ENCODE data around the gene ADGRA1.
"Not testable (repeated sequence)": the region's sequence is repeated elsewhere in the genome, so short reads cannot be mapped to it uniquely, and the experiment has no call there.

Gene ADGRA1

GRCh38 chr10:133167693-133168616 lies 80.2 kb downstream of the ADGRA1 start:
- CTCF ChIA-PET: no interaction called here
- no peak for DNase-seq (ENCODE audit: extremely low spot score)
- POLR2A ChIA-PET: no interaction called here
- TF ChIP-seq FOXK2 (IDR thresholded peaks at IDR 0.05) (no peak), SUZ12 (IDR thresholded peaks at IDR 0.05) (no peak), CTBP1 (IDR thresholded peaks at IDR 0.05; ENCODE audit: borderline replicate concordance) (no peak), LEF1 (IDR thresholded peaks at IDR 0.05; ENCODE audit: borderline replicate concordance) (no peak), BHLHE40 (IDR thresholded peaks at IDR 0.05; ENCODE audit: borderline replicate concordance) (no peak), NFRKB (IDR thresholded peaks at IDR 0.05) (no peak), SP1 (IDR thresholded peaks at IDR 0.05) (no peak), ZNF384 (IDR thresholded peaks at IDR 0.05) (no peak), TARDBP (IDR thresholded peaks at IDR 0.05) (no peak), FOXM1 (IDR thresholded peaks at IDR 0.05; ENCODE audit: borderline replicate concordance) (no peak), ELF4 (IDR thresholded peaks at IDR 0.05) (no peak), FOXA1 (IDR thresholded peaks at IDR 0.05) (no peak)

- DNase-seq (ENCODE audit: extremely low spot score): no peak
- no peak for TF ChIP-seq L3MBTL2 (conservative IDR thresholded peaks at IDR 0.05)
- no peak for TF ChIP-seq HDGF (IDR thresholded peaks at IDR 0.05; ENCODE audit: borderline replicate concordance)
- TF ChIP-seq PKNOX1 (IDR thresholded peaks at IDR 0.05): no peak
- no peak for TF ChIP-seq FOXA1 (IDR thresholded peaks at IDR 0.05)
- no peak for TF ChIP-seq NFRKB (IDR thresholded peaks at IDR 0.05)
- no peak for TF ChIP-seq FOXK2 (IDR thresholded peaks at IDR 0.05)
- TF ChIP-seq SUZ12 (IDR thresholded peaks at IDR 0.05): no peak
- no peak for TF ChIP-seq LEF1 (IDR thresholded peaks at IDR 0.05; ENCODE audit: borderline replicate concordance)
- ChIA-PET CTCF (no interaction called here), POLR2A (no interaction called here)
Observed at GRCh38 chr10:133168617-133169031, 80.9 kb downstream of the ADGRA1 start.

DNA sequence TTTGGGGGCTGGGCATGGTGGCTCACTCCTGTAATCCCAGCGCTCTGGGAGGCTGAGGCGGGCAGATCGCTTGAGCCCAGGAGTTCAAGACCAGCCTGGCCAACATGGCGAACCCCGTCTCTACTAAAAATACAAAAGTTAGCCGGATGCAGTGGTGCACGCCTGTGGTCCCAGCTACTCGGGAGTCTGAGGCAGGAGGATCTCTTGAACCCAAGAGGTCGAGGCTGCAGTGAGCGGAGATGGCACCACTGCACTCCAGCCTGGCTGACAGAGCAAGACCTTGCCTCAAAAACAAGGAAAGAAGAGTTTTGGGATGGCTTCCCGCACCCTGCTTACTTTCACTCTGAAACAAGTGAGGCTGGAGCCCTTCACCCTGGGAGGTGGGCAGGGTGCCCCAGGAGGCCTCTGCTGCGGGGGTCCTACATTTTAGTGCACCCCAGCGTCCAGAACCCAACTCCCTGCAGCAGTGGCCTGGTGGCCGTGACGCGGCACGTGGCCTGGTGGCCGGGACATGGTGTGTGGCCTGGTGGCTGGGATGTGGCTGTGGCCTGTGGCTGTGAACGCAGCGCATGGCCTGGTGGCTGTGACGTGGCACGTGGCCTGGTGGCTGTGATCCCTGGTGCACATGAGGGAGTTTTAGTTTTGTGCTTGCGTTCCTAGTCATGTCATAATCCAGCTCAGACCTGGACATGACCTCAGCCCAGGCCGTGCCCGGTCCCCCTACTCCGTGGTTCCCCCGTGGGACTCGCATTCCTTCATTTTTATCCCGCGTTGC lies 81.6 kb downstream of the ADGRA1 start:
- CTCF ChIA-PET: no interaction called here
- TF ChIP-seq L3MBTL2 (conservative IDR thresholded peaks at IDR 0.05) (no peak), SUZ12 (IDR thresholded peaks at IDR 0.05) (no peak), LEF1 (IDR thresholded peaks at IDR 0.05; ENCODE audit: borderline replicate concordance) (no peak), CTBP1 (IDR thresholded peaks at IDR 0.05; ENCODE audit: borderline replicate concordance) (no peak), HDGF (IDR thresholded peaks at IDR 0.05; ENCODE audit: borderline replicate concordance) (no peak), ARNT (IDR thresholded peaks at IDR 0.05) (no peak), PKNOX1 (IDR thresholded peaks at IDR 0.05) (no peak), FOXK2 (IDR thresholded peaks at IDR 0.05) (no peak), BHLHE40 (IDR thresholded peaks at IDR 0.05; ENCODE audit: borderline replicate concordance) (no peak), ZNF384 (IDR thresholded peaks at IDR 0.05) (no peak), FOXM1 (IDR thresholded peaks at IDR 0.05; ENCODE audit: borderline replicate concordance) (no peak), NFRKB (IDR thresholded peaks at IDR 0.05) (no peak), FOXA1 (IDR thresholded peaks at IDR 0.05) (no peak), ELF4 (IDR thresholded peaks at IDR 0.05) (no peak)
- DNase-seq (ENCODE audit: extremely low spot score): no peak
- POLR2A ChIA-PET: no interaction called here

DNA sequence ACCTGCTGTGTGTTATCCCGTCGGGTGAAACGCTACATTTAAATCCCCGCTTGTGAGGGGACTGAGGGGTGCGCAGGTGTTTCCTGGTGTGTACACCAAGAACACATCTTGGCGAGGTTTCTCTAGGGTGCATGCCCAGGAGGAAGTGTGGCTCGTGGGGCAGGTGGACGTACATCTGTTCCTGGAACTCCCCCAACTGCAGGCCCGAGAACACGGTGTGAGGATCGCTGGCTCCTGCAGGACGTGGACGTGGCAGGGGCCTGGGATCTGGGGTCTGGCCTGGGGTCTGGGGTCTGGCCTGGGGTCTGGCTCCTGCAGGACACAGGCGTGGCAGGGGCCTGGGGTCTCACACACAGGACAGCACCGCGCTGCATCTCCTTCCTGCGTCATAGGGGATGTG lies 82.4 kb downstream of the ADGRA1 start:
- no peak for TF ChIP-seq ZNF384 (IDR thresholded peaks at IDR 0.05)
- ChIA-PET POLR2A (no interaction called here), CTCF (no interaction called here)
- DNase-seq (ENCODE audit: extremely low spot score): no peak

GRCh38 chr10:133173860-133174640 lies 86.3 kb downstream of the ADGRA1 start:
- TF ChIP-seq ELF4 (IDR thresholded peaks at IDR 0.05): no peak
- TF ChIP-seq BHLHE40 (IDR thresholded peaks at IDR 0.05; ENCODE audit: borderline replicate concordance): no peak
- no peak for TF ChIP-seq ARNT (IDR thresholded peaks at IDR 0.05)
- TF ChIP-seq SP1 (IDR thresholded peaks at IDR 0.05): no peak
- POLR2A ChIA-PET: no interaction called here
- no peak for DNase-seq (ENCODE audit: extremely low spot score)
- CTCF ChIA-PET: no interaction called here

GRCh38 chr10:133174689-133175263 lies 87.1 kb downstream of the ADGRA1 start:
- no peak for DNase-seq (ENCODE audit: extremely low spot score)
- CTCF ChIA-PET: no interaction called here
- TF ChIP-seq ELF4 (IDR thresholded peaks at IDR 0.05): no peak
- no peak for TF ChIP-seq FOXA1 (IDR thresholded peaks at IDR 0.05)
- no peak for TF ChIP-seq NFRKB (IDR thresholded peaks at IDR 0.05)
- no peak for TF ChIP-seq FOXK2 (IDR thresholded peaks at IDR 0.05)
- no peak for TF ChIP-seq L3MBTL2 (conservative IDR thresholded peaks at IDR 0.05)
- TF ChIP-seq TARDBP (IDR thresholded peaks at IDR 0.05): no peak
- TF ChIP-seq ARNT (IDR thresholded peaks at IDR 0.05): no peak
- no peak for TF ChIP-seq SUZ12 (IDR thresholded peaks at IDR 0.05)
- TF ChIP-seq FOXM1 (IDR thresholded peaks at IDR 0.05; ENCODE audit: borderline replicate concordance): no peak
- no peak for TF ChIP-seq BHLHE40 (IDR thresholded peaks at IDR 0.05; ENCODE audit: borderline replicate concordance)
- TF ChIP-seq SP1 (IDR thresholded peaks at IDR 0.05): no peak
- no peak for TF ChIP-seq ZNF384 (IDR thresholded peaks at IDR 0.05)
- no peak for TF ChIP-seq CTBP1 (IDR thresholded peaks at IDR 0.05; ENCODE audit: borderline replicate concordance)
- no peak for TF ChIP-seq HDGF (IDR thresholded peaks at IDR 0.05; ENCODE audit: borderline replicate concordance)
- no peak for TF ChIP-seq PKNOX1 (IDR thresholded peaks at IDR 0.05)
- no peak for TF ChIP-seq LEF1 (IDR thresholded peaks at IDR 0.05; ENCODE audit: borderline replicate concordance)
- POLR2A ChIA-PET: no interaction called here

GRCh38 chr10:133175624-133176023 lies 87.9 kb downstream of the ADGRA1 start:
- POLR2A ChIA-PET; DNase-seq (ENCODE audit: extremely low spot score); CTCF ChIA-PET: not testable (repeated sequence)

All from HEK293T (cell line).